Prostate gland (tissue), 2 donors: Measurements from ENCODE around the gene UTS2B.

Experiments
- POLR2A ChIP-seq: fragments of 450-650 bp; IDR thresholded peaks from one replicate; pipeline ENCODE4 v1.6.1; 2016; ENCODE audit warnings: antibody characterized with exemption, mild to moderate bottlenecking
- TF ChIP-seq, protein P1 (sequence below), 4 experiments: fragments of 200-600 bp in 2 of 4; fragments of 450-650 bp in 2 of 4; sonication (generic) in 2 of 4; IDR thresholded peaks; 1 replicate in 3 of 4; 2 replicates in 1 of 4; pipeline ENCODE4 v1.5.1; 2016 to 2019; ENCODE audit warnings: antibody characterized with exemption in 4 of 4, mild to moderate bottlenecking in 2 of 4, moderate library complexity in 2 of 4

DNA sequence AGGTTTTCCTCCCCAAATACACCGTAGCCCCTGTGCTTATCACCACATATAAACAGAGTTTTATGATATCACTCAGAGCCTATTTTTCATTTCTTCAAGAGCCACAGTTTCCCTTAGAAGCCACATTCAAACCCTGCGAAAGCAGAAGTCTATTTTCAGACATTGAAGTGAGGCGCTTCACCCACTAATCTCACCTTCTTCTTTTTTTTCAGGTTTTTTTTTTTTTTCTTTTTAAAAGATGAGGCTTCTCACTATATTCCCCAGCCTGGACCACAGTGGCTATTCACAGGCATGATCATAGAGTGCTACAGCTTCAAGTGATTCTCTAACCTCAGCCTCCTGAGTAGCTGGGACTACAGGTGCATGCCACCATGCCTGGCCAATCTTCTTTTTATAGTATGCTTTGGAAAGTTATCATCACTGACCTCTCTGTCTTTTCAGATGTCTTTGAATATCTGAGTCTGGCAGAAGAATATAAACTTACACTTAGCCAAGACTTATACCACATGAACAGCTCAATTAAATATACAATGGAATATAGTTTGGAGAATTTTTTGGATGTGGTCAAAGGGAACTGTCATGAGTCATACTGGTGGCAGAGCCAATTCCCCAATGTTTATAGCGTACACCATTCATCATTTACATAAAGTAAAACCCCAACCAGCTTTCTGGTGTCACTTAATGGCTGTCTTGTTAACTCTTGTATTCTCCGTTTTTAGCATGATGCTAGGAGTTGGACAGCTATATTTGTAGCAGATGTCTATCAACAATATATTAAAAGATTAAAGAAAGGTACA, 60.8 kb downstream of the UTS2B start:
- TF ChIP-seq, protein P1, sequence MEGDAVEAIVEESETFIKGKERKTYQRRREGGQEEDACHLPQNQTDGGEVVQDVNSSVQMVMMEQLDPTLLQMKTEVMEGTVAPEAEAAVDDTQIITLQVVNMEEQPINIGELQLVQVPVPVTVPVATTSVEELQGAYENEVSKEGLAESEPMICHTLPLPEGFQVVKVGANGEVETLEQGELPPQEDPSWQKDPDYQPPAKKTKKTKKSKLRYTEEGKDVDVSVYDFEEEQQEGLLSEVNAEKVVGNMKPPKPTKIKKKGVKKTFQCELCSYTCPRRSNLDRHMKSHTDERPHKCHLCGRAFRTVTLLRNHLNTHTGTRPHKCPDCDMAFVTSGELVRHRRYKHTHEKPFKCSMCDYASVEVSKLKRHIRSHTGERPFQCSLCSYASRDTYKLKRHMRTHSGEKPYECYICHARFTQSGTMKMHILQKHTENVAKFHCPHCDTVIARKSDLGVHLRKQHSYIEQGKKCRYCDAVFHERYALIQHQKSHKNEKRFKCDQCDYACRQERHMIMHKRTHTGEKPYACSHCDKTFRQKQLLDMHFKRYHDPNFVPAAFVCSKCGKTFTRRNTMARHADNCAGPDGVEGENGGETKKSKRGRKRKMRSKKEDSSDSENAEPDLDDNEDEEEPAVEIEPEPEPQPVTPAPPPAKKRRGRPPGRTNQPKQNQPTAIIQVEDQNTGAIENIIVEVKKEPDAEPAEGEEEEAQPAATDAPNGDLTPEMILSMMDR (IDR thresholded peaks at IDR 0.05) = no peak
- TF ChIP-seq POLR2A = no peak
